Fibroblast of skin of scalp (primary cell): ENCODE data around the gene G6PD.

Experiments
- DNase-seq: peaks from one replicate; pipeline ENCODE4 v3.0.0-alpha.2; 2013

The G6PD gene

GRCh38 chrX:154486396-154487207 lies 60.0 kb downstream of the G6PD start, which contains the start of gene UBL4A:
UBL4A (minus strand) TSS chrX:154486615; CDS start chrX:154486584, 31 bp downstream.
- DNase-seq: peak; percentile 49

- DNase-seq: no peak
Observed at GRCh38 chrX:154486052-154486395, 60.6 kb downstream of the G6PD start.

GRCh38 chrX:154485150-154486051 lies 61.2 kb downstream of the G6PD start:
- DNase-seq: no peak

GRCh38 chrX:154484255-154485149 lies 62.1 kb downstream of the G6PD start:
- DNase-seq: no peak

- DNase-seq: no peak
Observed at GRCh38 chrX:154483325-154483724, 63.3 kb downstream of the G6PD start.

GRCh38 chrX:154482786-154483185 lies 63.9 kb downstream of the G6PD start:
- no peak for DNase-seq

- no peak for DNase-seq
Observed at GRCh38 chrX:154481911-154482601, 64.6 kb downstream of the G6PD start.
